Measurements from ENCODE around the gene DPAGT1.
"Not testable (repeated sequence)": the region's sequence is repeated elsewhere in the genome, so short reads cannot be mapped to it uniquely, and the experiment has no call there.

DPAGT1 gene

DNA sequence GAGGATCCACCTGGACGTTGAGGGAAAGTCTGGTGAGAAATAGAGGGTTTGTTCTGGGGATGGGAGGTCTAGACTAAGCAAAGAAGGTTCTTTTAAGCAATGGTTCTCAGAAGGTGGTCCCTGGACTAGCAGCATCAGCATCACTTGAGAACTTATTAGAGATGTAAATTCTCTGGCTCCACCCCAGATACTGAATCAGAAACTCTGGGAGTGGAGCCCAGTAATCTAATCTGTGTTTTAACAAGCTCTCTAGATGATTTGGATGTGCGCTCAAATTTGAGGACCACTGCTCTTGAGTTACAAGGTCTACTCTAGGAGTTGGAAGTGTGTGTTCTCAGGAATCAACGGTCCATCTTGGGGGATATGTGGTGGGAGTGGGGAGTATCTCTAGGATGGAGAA, 43.9 kb upstream of the DPAGT1 start:
- TF ChIP-seq, protein P1, sequence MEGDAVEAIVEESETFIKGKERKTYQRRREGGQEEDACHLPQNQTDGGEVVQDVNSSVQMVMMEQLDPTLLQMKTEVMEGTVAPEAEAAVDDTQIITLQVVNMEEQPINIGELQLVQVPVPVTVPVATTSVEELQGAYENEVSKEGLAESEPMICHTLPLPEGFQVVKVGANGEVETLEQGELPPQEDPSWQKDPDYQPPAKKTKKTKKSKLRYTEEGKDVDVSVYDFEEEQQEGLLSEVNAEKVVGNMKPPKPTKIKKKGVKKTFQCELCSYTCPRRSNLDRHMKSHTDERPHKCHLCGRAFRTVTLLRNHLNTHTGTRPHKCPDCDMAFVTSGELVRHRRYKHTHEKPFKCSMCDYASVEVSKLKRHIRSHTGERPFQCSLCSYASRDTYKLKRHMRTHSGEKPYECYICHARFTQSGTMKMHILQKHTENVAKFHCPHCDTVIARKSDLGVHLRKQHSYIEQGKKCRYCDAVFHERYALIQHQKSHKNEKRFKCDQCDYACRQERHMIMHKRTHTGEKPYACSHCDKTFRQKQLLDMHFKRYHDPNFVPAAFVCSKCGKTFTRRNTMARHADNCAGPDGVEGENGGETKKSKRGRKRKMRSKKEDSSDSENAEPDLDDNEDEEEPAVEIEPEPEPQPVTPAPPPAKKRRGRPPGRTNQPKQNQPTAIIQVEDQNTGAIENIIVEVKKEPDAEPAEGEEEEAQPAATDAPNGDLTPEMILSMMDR (IDR thresholded peaks at IDR 0.05), result no peak
- peaks cover 10 to 26% of the 10 kb centered on the region in 2 experiments for H3K4me1 ChIP-seq (ENCODE audit: control insufficient read depth in 1 of 2, insufficient read depth in 1 of 2, low read depth in 1 of 2, low read length in 1 of 2)
- no peaks in the 10 kb centered on the region for H3K36me3 ChIP-seq
- H3K27me3 ChIP-seq, result peaks cover 60% of the 10 kb centered on the region
- no peaks in the 10 kb centered on the region for H3K9me3 ChIP-seq
- H3K27ac ChIP-seq, result no peak overlapping the region
- no peak overlapping the region for H3K4me3 ChIP-seq (ENCODE audit: low read depth in 1 of 2, low read length in 1 of 2)

DNA sequence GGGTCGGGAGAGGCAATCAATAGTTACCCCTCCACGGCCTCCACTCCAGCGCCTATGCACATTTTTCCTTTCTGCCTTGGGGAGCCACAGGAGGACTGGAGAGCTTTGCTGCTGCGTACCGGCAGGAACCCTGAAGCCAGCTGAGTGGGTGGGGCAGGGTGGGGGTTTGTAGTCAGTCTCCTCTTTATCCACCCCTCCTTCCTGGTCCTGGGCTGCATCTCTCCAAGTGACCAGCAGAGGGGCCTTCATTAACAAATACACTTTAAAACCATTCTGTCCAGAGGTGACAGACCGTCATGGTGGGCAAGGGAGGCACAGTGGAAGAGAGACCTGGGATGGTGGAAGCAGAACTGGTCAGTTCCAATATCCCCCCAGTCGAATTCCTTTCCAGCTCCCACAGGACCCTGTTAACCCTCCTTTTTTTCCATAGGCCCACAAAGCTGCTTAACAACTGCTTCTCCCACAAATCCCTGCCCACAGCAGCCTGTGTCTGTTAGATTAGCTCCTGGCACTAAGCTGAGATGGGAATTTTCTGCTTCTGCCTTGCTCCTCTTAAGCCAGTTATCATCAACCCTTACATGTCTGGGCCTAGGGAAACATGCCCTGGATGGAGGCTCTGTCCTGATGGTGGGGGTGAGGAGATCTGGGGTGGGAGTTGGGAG, 43.3 kb upstream of the DPAGT1 start:
- H3K36me3 ChIP-seq, result no peaks in the 10 kb centered on the region
- peaks cover 54% of the 10 kb centered on the region for H3K27me3 ChIP-seq
- TF ChIP-seq, protein P1 (IDR thresholded peaks at IDR 0.05), result peak; percentile 70
- H3K9me3 ChIP-seq, result no peaks in the 10 kb centered on the region
- H3K27ac ChIP-seq, result no peak overlapping the region
- H3K4me3 ChIP-seq (ENCODE audit: low read depth in 1 of 2, low read length in 1 of 2), result no peak overlapping the region
- peaks cover 10 to 26% of the 10 kb centered on the region in 2 experiments for H3K4me1 ChIP-seq (ENCODE audit: control insufficient read depth in 1 of 2, insufficient read depth in 1 of 2, low read depth in 1 of 2, low read length in 1 of 2)

DNA sequence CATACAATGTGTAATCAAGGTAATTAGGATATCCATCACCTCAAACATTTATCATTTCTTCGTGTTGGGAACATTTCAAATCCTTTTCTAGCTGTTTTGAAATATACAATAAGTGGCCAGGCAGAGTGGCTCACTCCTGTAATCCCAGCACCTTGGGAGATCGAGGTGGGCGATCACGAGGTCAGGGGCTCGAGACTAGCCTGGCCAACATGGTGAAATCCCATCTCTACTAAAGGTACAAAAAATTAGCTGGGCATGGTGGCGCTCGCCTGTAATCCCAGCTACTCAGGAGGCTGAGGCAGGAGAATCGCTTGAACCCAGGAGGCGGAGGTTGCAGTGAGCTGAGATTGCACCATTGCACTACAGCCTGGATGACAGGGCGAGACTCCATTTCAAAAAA, 37.6 kb upstream of the DPAGT1 start:
- H3K36me3 ChIP-seq; H3K4me1 ChIP-seq (ENCODE audit: control insufficient read depth in 1 of 2, insufficient read depth in 1 of 2, low read depth in 1 of 2, low read length in 1 of 2); H3K27me3 ChIP-seq; H3K9me3 ChIP-seq; H3K4me3 ChIP-seq (ENCODE audit: low read depth in 1 of 2, low read length in 1 of 2); H3K27ac ChIP-seq: not testable (repeated sequence)

GRCh38 chr11:119134389-119134978, 32.8 kb upstream of the DPAGT1 start:
- TF ChIP-seq, protein P1 (IDR thresholded peaks at IDR 0.05), result peak; percentile 36
- no peaks in the 10 kb centered on the region for H3K27me3 ChIP-seq
- H3K4me1 ChIP-seq (ENCODE audit: control insufficient read depth in 1 of 2, insufficient read depth in 1 of 2, low read depth in 1 of 2, low read length in 1 of 2), result peaks cover 0 to 5% of the 10 kb centered on the region in 2 experiments
- peak overlapping the region; percentile 20 for H3K27ac ChIP-seq
- no peak overlapping the region for H3K4me3 ChIP-seq (ENCODE audit: low read depth in 1 of 2, low read length in 1 of 2)
- H3K9me3 ChIP-seq, result no peaks in the 10 kb centered on the region
- H3K36me3 ChIP-seq, result peaks cover 51% of the 10 kb centered on the region

DNA sequence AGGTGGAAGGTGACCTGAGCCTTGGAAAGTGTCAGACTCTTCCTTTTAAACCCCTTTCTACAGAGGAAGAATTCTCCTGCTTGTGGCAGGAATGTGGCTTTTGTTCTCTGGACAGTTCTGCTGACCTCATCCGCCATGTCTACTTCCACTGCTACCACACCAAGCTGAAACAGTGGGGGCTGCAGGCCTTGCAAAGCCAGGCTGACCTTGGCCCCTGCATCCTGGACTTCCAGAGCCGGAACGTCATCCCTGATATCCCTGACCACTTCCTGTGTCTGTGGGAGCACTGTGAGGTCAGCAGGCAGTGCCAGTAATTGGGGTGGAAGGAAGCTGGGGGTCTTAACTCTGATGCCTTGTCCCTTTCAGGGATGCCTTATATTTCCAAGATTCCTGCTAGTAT, 29.0 kb upstream of the DPAGT1 start:
- Histone ChIP-seq H3K9me3 (no peaks in the 10 kb centered on the region), H3K4me3 (ENCODE audit: low read depth in 1 of 2, low read length in 1 of 2) (no peak overlapping the region), H3K27ac (no peak overlapping the region), H3K4me1 (ENCODE audit: control insufficient read depth in 1 of 2, insufficient read depth in 1 of 2, low read depth in 1 of 2, low read length in 1 of 2) (peaks cover 0 to 5% of the 10 kb centered on the region in 2 experiments), H3K27me3 (no peaks in the 10 kb centered on the region), H3K36me3 (peaks cover 70% of the 10 kb centered on the region)
- TF ChIP-seq, protein P1 (IDR thresholded peaks at IDR 0.05), result no peak

- no peak overlapping the region for H3K4me3 ChIP-seq (ENCODE audit: low read depth in 1 of 2, low read length in 1 of 2)
- TF ChIP-seq, protein P1 (IDR thresholded peaks at IDR 0.05), result no peak
- peak overlapping the region; percentile 18 for H3K27ac ChIP-seq
- peaks cover 9 to 14% of the 10 kb centered on the region in 2 experiments for H3K4me1 ChIP-seq (ENCODE audit: control insufficient read depth in 1 of 2, insufficient read depth in 1 of 2, low read depth in 1 of 2, low read length in 1 of 2)
- no peaks in the 10 kb centered on the region for H3K9me3 ChIP-seq
- no peaks in the 10 kb centered on the region for H3K27me3 ChIP-seq
- H3K36me3 ChIP-seq, result peaks cover 55% of the 10 kb centered on the region
Observed at GRCh38 chr11:119126675-119127268, 25.1 kb upstream of the DPAGT1 start.
